Choroid plexus epithelial cell (primary cell): Measurements from ENCODE around the gene MCCC2.

Experiments used
- DNase-seq: peaks from one replicate; pipeline ENCODE4 v3.0.0-alpha.2; 2010; ENCODE audit warnings: low read depth
- H3K4me3 ChIP-seq: 2 replicates; pipeline ENCODE4 v1.5.1; 2011; ENCODE audit warnings: low read depth, mild to moderate bottlenecking, control low read depth, low read length, moderate library complexity
- TF ChIP-seq, protein P1 (sequence below): conservative IDR thresholded peaks from 2 replicates; pipeline ENCODE4 v1.5.1; 2011; ENCODE audit warnings: low read depth, mild to moderate bottlenecking, control low read depth, inconsistent platforms, low read length, moderate library complexity

MCCC2 gene

GRCh38 chr5:71705421-71705820, 118.3 kb downstream of the MCCC2 start:
- H3K4me3 ChIP-seq = no peak overlapping the region
- TF ChIP-seq, protein P1, sequence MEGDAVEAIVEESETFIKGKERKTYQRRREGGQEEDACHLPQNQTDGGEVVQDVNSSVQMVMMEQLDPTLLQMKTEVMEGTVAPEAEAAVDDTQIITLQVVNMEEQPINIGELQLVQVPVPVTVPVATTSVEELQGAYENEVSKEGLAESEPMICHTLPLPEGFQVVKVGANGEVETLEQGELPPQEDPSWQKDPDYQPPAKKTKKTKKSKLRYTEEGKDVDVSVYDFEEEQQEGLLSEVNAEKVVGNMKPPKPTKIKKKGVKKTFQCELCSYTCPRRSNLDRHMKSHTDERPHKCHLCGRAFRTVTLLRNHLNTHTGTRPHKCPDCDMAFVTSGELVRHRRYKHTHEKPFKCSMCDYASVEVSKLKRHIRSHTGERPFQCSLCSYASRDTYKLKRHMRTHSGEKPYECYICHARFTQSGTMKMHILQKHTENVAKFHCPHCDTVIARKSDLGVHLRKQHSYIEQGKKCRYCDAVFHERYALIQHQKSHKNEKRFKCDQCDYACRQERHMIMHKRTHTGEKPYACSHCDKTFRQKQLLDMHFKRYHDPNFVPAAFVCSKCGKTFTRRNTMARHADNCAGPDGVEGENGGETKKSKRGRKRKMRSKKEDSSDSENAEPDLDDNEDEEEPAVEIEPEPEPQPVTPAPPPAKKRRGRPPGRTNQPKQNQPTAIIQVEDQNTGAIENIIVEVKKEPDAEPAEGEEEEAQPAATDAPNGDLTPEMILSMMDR = no peak
- no peak for DNase-seq

DNA sequence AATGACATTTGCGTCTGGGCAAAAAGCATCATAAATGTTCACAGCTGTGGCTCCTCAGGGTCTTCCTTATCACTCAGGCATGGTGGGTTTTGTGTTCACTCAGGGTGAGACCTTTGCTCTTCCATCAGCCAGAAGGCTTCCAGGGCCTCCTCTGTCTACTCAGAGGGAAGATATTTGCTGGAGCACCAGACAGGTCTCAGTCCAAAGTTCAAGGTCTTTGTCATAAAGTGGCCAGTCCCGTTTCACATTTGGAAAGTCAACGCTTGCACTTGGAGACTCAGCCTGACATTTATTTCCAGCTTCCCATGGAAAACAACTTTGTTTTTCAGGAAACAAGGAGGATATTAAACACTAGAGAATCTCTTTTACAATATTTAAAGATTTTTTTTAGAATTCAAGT, 119.8 kb downstream of the MCCC2 start:
- no peak overlapping the region for H3K4me3 ChIP-seq
- TF ChIP-seq, protein P1 = no peak
- DNase-seq = no peak
